Right lobe of liver (tissue), 4 donors: ENCODE measurements around the gene TOMM70.

Experiments
- CTCF ChIP-seq, 4 donors: fragments of 200-600 bp in 3 of 4; fragments of 450-650 bp in 1 of 4; IDR thresholded peaks; one replicate each; pipeline versions ENCODE4 v1.5.1 to v1.8.0; 2016 to 2022; ENCODE audit warnings: antibody characterized with exemption in 4 of 4, mild to moderate bottlenecking in 2 of 4
- POLR2A ChIP-seq: fragments of 450-650 bp; IDR thresholded peaks from one replicate; pipeline ENCODE4 v1.6.1; 2017; ENCODE audit warnings: antibody characterized with exemption, mild to moderate bottlenecking
- donor health status: DM: no; HTN: no; CAD: no.
- donor health status: DM: no; HTN: no; CAD: no.
- donor health status: DM: no; HTN: yes; CAD: no.

- TF ChIP-seq CTCF (IDR thresholded peaks at IDR 0.05) (no peak), POLR2A (no peak)
Observed at GRCh38 chr3:100437721-100438622, 37.1 kb upstream of the TOMM70 start.
